GM21825 (cell line): ENCODE data around the gene PUS1.
"Not testable (repeated sequence)": the region's sequence is repeated elsewhere in the genome, so short reads cannot be mapped to it uniquely, and the experiment has no call there.

ENCODE experiments used
- ATAC-seq: cut with Tn5 transposase; IDR thresholded peaks from one replicate; pipeline ENCODE4 v1.9.1; 2021; ENCODE audit warnings: mild to moderate bottlenecking, moderate library complexity; ENCODE audit not compliant: unreplicated experiment

PUS1 gene

GRCh38 chr12:131954460-131954859 is 25.4 kb downstream of the PUS1 start:
- ATAC-seq = not testable (repeated sequence)

DNA sequence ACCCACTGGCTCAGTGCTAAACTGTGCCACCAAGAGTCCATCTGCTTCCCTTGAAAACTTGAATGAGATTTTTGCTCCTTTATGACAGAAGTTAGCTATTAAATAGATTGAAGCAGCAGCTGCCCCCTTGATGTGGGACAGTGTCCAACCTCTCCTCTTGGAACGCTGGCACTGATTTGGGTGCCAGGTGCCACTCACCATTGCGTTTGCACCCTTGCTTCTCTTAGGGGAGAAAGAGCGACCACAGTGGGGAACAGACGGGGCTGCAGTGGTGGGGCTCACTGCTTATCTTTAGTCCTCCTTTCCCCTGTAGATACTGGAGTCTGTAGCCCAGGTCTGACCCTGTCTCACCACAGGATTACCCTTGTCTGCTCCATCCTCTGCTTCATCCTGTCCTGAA is 30.0 kb downstream of the PUS1 start:
- no peak for ATAC-seq

DNA sequence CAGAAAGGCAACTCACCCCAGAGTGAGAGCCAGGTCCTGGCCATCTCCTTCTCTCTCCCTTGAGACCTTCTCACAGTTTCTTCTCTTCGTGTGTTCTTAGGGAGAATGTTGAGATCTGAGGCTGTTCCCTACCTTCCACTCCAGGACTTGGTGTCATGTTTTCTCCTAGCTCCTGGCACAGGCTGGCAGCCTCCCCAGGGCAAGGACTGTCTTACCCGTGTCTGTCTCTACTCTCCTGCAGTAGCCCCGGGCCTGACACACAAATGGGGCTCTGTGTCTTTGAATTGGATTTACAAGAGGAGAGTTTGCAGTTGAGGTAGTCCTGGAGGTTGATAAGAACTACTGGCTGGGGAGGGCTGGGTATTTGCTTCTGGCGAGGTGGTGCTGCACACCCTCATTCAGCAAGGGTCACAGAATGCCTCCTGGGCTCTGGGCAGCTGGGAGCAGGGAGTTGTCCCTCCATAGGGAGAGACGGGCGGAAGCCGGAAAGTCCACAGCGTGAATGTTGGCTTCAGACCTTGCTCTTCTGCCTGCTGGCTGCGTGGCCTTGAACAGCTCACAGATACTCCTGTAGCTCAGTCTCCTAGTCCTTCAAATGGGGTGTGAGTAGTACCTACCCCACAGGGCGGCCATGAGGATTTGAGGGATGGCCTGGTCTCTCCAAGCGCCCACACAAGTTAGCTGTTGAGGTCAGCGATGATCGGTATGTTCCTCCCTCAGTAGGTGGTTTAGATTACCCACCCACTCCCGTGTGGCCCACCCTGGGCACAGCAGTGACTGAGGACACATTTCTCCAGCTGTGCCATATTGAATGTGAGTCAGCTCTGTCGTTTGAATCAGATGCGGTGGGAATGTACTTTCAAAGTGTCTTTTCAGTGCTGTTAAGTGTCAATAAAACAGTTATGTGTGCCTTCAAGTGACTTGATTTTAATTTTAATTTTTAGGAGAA is 30.8 kb downstream of the PUS1 start:
- no peak for ATAC-seq

GRCh38 chr12:131960590-131961325 is 31.7 kb downstream of the PUS1 start:
- not testable (repeated sequence) for ATAC-seq

- ATAC-seq = not testable (repeated sequence)
These were observed 32.3 kb downstream of the PUS1 start for GRCh38 chr12:131961328-131961727.

GRCh38 chr12:131962069-131962468 is 33.0 kb downstream of the PUS1 start:
- ATAC-seq = no peak

GRCh38 chr12:131963381-131963780 is 34.3 kb downstream of the PUS1 start:
- no peak for ATAC-seq

- no peak for ATAC-seq
These were observed 36.0 kb downstream of the PUS1 start for GRCh38 chr12:131965073-131965472.

DNA sequence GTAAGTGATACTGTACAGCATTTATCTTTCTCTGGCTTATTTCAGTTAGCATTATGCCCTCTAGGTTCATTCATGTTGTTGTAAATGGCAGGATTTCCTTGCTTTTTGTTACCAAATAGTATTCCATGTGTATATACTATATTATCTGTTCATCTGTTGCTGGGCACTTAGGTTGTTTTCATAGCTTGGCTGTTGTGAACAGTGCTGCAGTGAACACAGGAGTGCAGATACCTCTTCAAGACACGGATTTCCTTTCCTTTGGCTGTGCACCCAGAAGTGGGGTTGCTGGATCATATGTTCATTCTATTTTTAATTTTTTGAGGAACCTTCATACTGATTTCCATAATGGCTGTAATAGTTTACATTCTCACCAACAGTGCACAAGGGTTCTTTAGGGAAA is 42.1 kb downstream of the PUS1 start:
- ATAC-seq = no peak

DNA sequence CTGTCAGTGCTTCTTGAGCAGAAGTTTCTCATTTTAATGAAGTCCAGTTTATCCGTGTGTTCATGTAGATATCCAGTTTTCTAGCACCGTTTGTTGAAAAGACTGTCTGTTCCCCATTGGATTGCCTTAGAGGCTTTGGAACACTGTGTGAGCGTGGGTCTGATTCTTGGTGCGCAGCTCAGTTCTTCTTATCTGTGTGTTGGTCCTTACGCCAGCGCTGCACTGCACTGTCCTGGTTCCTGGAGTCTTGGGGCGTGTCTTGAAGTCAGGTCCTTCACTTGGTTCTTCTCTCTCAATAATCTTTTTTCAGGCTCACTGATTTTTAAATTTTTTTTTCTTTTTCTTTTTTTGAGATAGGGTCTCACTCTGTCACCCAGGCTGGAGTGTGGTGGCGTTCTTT is 46.2 kb downstream of the PUS1 start:
- ATAC-seq = no peak

DNA sequence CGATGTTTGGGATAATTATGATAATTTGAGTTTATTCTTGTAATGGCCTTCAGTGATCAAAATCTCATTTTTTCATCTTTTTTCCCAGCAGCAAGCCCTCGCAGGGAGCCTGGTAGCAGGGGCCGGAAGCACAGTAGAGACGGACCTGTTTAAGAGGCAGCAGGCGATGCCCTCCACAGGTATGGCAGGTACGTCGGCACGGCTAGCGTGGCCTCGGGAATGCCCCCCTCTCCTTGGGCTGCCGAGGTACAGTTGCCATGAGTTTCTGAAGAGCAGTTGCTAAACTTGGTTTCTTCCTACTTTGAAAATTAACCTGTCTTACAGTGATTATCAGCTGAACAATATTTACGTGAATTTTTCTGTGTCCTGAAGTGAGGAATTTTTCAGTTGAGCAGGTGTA is 50.5 kb downstream of the PUS1 start:
- no peak for ATAC-seq

DNA sequence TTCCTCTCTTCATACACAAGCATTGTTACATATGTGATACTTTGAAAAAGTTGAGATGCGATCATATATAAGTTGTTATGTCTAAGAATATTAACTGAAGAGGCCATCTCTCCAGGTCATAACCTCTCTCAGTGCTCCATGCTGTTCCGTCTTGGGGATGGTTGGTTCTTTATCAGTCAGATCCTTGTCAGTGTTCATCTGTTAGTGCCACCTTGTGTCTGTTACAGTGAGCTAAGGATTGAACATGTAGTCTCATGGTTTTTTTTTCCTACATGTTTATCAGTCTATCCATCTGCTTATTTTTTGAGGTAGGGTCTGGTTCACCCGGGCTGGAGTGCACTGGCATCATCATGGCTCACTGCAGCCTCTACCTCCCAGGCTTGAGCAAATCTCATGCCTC is 51.2 kb downstream of the PUS1 start:
- no peak for ATAC-seq

DNA sequence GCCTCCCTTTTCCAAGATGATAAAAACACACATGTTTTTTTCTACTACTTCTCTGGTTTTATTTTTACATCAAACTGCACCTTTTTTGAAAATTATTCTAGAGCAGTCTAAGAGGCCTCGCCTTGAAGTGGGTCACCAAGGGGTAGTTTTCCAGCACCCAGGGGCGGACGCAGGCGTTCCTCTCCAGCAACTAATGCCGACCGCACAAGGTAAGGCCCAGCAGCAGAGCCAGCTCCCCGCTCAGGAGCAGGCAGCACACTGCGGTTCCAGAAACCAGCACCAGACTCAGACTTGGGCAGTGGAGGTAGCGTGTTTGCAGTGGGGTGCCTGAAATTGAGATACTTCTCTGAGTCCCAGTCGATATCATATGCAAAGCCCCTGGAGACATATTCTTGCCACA is 52.3 kb downstream of the PUS1 start:
- no peak for ATAC-seq

DNA sequence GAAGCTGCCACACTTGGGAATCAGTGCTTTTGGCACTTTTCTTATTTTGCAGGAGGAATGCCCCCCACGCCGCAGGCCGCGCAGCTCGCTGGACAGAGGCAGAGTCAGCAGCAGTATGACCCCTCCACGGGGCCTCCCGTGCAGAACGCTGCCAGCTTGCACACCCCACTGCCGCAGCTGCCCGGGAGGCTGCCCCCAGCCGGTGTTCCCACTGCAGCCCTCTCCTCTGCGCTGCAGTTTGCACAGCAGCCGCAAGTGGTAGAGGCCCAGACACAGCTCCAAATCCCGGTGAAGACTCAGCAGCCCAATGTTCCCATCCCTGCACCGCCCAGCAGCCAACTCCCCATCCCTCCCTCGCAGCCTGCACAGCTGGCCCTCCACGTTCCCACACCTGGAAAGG is 53.0 kb downstream of the PUS1 start:
- ATAC-seq = no peak

DNA sequence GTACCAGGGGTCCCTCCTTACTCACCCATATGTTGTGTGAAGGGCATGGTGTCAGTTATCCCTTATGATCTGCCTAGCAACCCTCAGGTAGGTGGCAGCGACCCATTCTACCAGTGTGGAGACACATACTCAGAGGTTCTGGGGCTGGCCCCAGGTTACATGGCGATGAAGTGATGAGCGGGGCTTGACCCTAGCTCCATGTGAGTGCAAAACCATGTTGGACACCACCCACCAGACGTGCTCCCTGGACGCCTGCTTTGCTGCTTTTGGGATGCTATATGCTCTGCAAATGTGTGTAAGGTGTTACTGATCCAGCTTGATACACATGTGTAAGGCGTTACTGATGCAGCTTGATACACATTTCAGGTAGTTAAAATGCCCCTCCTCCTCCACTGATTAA is 54.0 kb downstream of the PUS1 start:
- ATAC-seq = no peak

- ATAC-seq = no peak
These were observed 54.5 kb downstream of the PUS1 start for GRCh38 chr12:131983554-131983953.

DNA sequence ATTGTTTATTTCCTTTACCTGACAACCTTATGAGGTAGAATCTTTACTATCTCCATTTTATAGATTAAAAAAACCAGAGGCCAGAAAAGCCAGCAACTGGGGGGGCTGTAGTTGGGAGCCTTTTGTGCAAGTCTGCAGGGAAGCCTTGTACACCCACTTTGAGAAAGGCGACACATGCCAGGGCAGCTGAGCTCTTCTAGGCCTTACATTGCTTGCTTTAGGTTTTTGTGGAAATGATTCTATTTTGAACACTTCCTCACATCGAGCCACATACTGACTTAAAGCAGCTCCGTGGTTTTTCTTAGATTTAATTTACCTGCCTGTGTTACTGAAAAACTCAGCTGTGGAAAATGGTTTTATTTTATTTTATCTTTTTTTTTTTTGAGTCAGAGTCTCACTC is 55.3 kb downstream of the PUS1 start:
- ATAC-seq = no peak

- not testable (repeated sequence) for ATAC-seq
These were observed 56.4 kb downstream of the PUS1 start for GRCh38 chr12:131985510-131985875.

- ATAC-seq = no peak
These were observed 57.3 kb downstream of the PUS1 start for GRCh38 chr12:131986361-131986760.

DNA sequence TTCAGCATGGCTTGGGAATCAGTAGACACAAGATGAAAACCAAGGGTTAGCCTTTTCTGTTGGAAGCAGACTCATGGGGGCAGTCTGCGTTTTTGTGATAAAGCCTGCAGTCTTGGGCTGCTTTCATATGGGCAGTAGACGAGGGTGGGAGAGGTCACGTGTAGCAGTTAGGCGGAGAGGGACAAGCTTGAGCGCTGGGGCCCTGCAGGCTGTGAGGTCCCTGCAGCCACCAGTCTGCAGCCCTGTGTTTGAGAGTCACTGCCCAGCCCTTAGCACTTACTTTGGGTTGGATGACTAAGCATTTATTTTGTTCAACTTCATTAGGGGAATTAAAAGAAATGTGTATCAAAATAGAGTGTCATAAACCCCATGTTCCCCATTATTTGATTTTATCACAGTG is 57.8 kb downstream of the PUS1 start:
- no peak for ATAC-seq

- ATAC-seq = no peak
These were observed 58.5 kb downstream of the PUS1 start for GRCh38 chr12:131987552-131987951.
